Subcutaneous adipose tissue (tissue), 4 donors: ENCODE results near the gene EFEMP2. TPM values are rescaled to one million over a fixed set of nuclear protein-coding genes. Genes with fewer than 3 reads are reported as not detected.

Experiments used
- CTCF ChIP-seq: fragments of 450-650 bp; IDR thresholded peaks from one replicate; pipeline ENCODE4 v1.5.1; 2016; ENCODE audit warnings: low read depth, mild to moderate bottlenecking, control low read depth, antibody characterized with exemption, moderate library complexity
- total RNA-seq, 4 donors: library from RNA; depleted of rRNA; stranded (reverse); fragments of >200 nt; gene quantifications; one replicate each; pipeline ENCODE4 v1.1.0, GENCODE V29; 2016

The EFEMP2 gene
- total RNA-seq, 4 donors from 2014 or later, result 45.0 to 85.2 (median 62.2) TPM

- no peak for TF ChIP-seq CTCF
Observed at GRCh38 chr11:65865550-65866172, 6.9 kb downstream of the EFEMP2 start.

GRCh38 chr11:65864706-65865471, 7.7 kb downstream of the EFEMP2 start:
- no peak for TF ChIP-seq CTCF

- TF ChIP-seq CTCF, result no peak
Observed at GRCh38 chr11:65863889-65864705, 8.5 kb downstream of the EFEMP2 start.

GRCh38 chr11:65862941-65863888, 9.4 kb downstream of the EFEMP2 start:
- no peak for TF ChIP-seq CTCF

GRCh38 chr11:65862191-65862735, 10.3 kb downstream of the EFEMP2 start:
- TF ChIP-seq CTCF, result no peak

- TF ChIP-seq CTCF, result no peak
Observed at GRCh38 chr11:65861533-65862183, 10.9 kb downstream of the EFEMP2 start.
